Measurements from ENCODE around the gene TCTN1.

- TF ChIP-seq CTCF (conservative IDR thresholded peaks at IDR 0.05) (no peak), ZFX (IDR thresholded peaks at IDR 0.05) (no peak)
Observed at GRCh38 chr12:110615171-110615570, 1.2 kb downstream of the TCTN1 start.
